Endothelial cell (in vitro differentiated cells): ENCODE results near the gene PLCH2. TPM values are rescaled to one million over a fixed set of nuclear protein-coding genes. Genes with fewer than 3 reads are reported as not detected.
"Not testable (repeated sequence)": the region's sequence is repeated elsewhere in the genome, so short reads cannot be mapped to it uniquely, and the experiment has no call there.

Source experiments
- DNase-seq: peaks from one replicate; pipeline ENCODE4 v3.0.0; 2021; ENCODE audit warnings: low spot score
- H3K27ac Mint-ChIP-seq: one replicate; pipeline ENCODE4 v1.8.0; 2021; ENCODE audit warnings: mixed read lengths, inconsistent platforms; ENCODE audit not compliant: unreplicated experiment
- H3K27me3 Mint-ChIP-seq: one replicate; pipeline ENCODE4 v1.8.0; 2021; ENCODE audit warnings: mild to moderate bottlenecking, moderate library complexity, mixed read lengths, inconsistent platforms; ENCODE audit not compliant: unreplicated experiment
- H3K36me3 Mint-ChIP-seq: one replicate; pipeline ENCODE4 v1.8.0; 2021; ENCODE audit warnings: mild to moderate bottlenecking, low read depth, mixed read lengths, inconsistent platforms; ENCODE audit not compliant: unreplicated experiment
- H3K4me1 Mint-ChIP-seq: one replicate; pipeline ENCODE4 v1.8.0; 2021; ENCODE audit warnings: mild to moderate bottlenecking, mixed read lengths, inconsistent platforms; ENCODE audit not compliant: unreplicated experiment
- H3K4me3 Mint-ChIP-seq: one replicate; pipeline ENCODE4 v1.8.0; 2021; ENCODE audit warnings: mild to moderate bottlenecking, mixed read lengths, inconsistent platforms; ENCODE audit not compliant: unreplicated experiment
- H3K9me3 Mint-ChIP-seq: one replicate; pipeline ENCODE4 v1.8.0; 2021; ENCODE audit warnings: mixed read lengths, inconsistent platforms; ENCODE audit not compliant: unreplicated experiment
- CTCF ChIP-seq: fragments of 200-600 bp; sonication (generic); IDR thresholded peaks from one replicate; pipeline ENCODE4 v1.5.0; 2021; ENCODE audit warnings: antibody characterized with exemption; ENCODE audit not compliant: unreplicated experiment
- total RNA-seq: library from RNA; stranded (reverse); fragmentation: NEBNext Ultra II Directional; extraction: Animal tissue kit (Norgen Biotek cat#: 25700); gene quantifications from one replicate; pipeline ENCODE4 v1.2.1, GENCODE V29; 2021; ENCODE audit not compliant: unreplicated experiment

Gene PLCH2
- total RNA-seq, 1 donor from 2014 or later = not detected

DNA sequence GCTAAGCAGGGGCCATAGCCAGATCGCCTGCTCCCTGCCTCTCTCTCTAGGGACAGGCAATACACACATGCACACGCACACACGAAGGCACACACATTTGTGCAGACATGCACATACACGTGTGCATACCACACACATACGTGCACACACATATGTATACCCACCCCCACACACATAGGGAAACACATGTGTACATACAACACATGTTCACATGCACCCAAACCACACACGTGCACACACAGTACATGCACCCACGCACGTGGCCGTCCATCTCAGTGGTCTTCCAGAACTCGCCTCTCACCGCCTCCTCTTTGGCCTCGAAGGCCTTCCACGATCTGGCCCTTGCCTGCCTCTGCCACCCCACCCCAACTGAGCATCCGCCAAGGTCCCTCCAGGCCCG is 38.5 kb upstream of the PLCH2 start:
- Mint-ChIP-seq H3K9me3 (no peaks in the 10 kb centered on the region), H3K4me3 (no peak overlapping the region), H3K27ac (no peak overlapping the region), H3K27me3 (peaks cover 13% of the 10 kb centered on the region), H3K36me3 (no peaks in the 10 kb centered on the region), H3K4me1 (no peaks in the 10 kb centered on the region)
- DNase-seq = no peak
- no peak for TF ChIP-seq CTCF

GRCh38 chr1:2438038-2438437 is 38.1 kb upstream of the PLCH2 start:
- no peak for DNase-seq
- no peak overlapping the region for H3K4me3 Mint-ChIP-seq
- H3K27me3 Mint-ChIP-seq = peaks cover 14% of the 10 kb centered on the region
- no peaks in the 10 kb centered on the region for H3K9me3 Mint-ChIP-seq
- H3K4me1 Mint-ChIP-seq = no peaks in the 10 kb centered on the region
- H3K27ac Mint-ChIP-seq = no peak overlapping the region
- TF ChIP-seq CTCF = no peak
- no peaks in the 10 kb centered on the region for H3K36me3 Mint-ChIP-seq

DNA sequence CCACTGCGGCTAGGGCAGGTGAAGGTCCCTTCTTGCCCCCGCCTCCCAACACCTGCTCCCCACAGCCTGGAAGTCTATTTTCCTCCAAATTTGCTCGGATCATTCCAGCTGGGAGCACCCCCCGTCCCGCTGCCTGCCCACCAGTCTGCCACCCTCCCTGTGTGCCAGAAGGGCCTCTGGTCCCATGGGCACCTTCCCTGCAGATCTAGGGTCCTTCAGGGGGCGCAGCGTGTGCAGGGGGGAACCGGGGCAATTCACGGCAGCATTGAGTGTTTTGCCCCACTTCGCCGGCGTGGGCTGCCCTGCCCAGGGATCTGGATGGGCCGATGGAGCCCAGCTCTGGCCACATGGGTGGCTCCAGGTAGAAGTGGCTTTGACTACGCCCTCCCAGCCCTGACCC is 37.4 kb upstream of the PLCH2 start:
- H3K4me1 Mint-ChIP-seq = no peaks in the 10 kb centered on the region
- no peak for DNase-seq
- H3K36me3 Mint-ChIP-seq = no peaks in the 10 kb centered on the region
- no peak overlapping the region for H3K27ac Mint-ChIP-seq
- H3K4me3 Mint-ChIP-seq = no peak overlapping the region
- peaks cover 14% of the 10 kb centered on the region for H3K27me3 Mint-ChIP-seq
- no peaks in the 10 kb centered on the region for H3K9me3 Mint-ChIP-seq
- no peak for TF ChIP-seq CTCF

- no peaks in the 10 kb centered on the region for H3K9me3 Mint-ChIP-seq
- no peak for TF ChIP-seq CTCF
- H3K27me3 Mint-ChIP-seq = peaks cover 14% of the 10 kb centered on the region
- no peaks in the 10 kb centered on the region for H3K36me3 Mint-ChIP-seq
- H3K4me3 Mint-ChIP-seq = no peak overlapping the region
- no peaks in the 10 kb centered on the region for H3K4me1 Mint-ChIP-seq
- no peak for DNase-seq
- H3K27ac Mint-ChIP-seq = no peak overlapping the region
Observed at GRCh38 chr1:2439369-2439768, 36.7 kb upstream of the PLCH2 start.

DNA sequence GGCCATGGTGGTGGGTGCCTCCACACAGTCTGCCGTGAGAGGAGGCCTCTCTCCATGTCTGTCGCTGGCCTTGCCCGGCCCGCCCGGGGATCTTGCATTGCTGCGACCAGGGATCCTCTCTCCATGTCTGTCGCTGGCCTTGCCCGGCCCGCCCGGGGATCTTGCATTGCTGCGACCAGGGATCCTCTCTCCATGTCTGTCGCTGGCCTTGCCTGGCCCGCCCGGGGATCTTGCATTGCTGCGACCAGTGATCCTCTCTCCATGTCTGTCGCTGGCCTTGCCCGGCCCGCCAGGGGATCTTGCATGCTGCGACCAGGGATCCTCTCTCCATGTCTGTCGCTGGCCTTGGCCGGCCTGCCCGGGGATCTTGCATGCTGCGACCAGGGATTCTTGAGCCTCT is 35.7 kb upstream of the PLCH2 start:
- H3K27ac Mint-ChIP-seq, DNase-seq, H3K9me3 Mint-ChIP-seq, H3K4me1 Mint-ChIP-seq, H3K4me3 Mint-ChIP-seq, H3K36me3 Mint-ChIP-seq: not testable (repeated sequence)
- peaks cover 16% of the 10 kb centered on the region for H3K27me3 Mint-ChIP-seq

DNA sequence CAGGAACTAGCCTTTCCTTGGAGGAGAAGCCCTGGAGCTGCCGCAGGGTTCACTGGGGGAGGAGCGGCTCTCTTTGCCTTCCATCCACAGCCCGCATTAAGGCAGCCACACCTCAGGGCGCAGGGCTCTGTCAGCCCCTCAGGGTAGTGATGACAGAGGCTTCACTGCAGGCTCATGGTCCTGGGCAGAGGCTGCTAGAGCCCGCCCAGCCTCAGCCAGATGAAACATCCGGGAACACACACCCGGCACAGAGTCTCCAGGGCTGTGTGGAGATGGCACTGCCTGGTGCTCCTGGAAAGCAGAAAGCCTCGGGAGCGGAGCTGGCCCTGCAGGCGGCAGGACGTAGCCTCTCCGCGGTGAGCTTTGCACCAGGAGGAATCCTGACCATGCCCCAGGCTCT is 34.3 kb upstream of the PLCH2 start:
- no peak for TF ChIP-seq CTCF
- H3K27ac Mint-ChIP-seq = no peak overlapping the region
- no peaks in the 10 kb centered on the region for H3K4me1 Mint-ChIP-seq
- no peak for DNase-seq
- H3K27me3 Mint-ChIP-seq = peaks cover 18% of the 10 kb centered on the region
- H3K4me3 Mint-ChIP-seq = no peak overlapping the region
- H3K36me3 Mint-ChIP-seq = no peaks in the 10 kb centered on the region
- H3K9me3 Mint-ChIP-seq = no peaks in the 10 kb centered on the region
